Fibroblast of upper back skin (primary cell): ENCODE measurements around the gene MRPS35.
A peak's percentile ranks its signal among the peaks of the same experiment; 100 is the strongest.
"Not testable (repeated sequence)": the region's sequence is repeated elsewhere in the genome, so short reads cannot be mapped to it uniquely, and the experiment has no call there.

Experiments used
- DNase-seq: peaks from one replicate; pipeline ENCODE4 v3.0.0-alpha.2; 2013

MRPS35 gene

DNA sequence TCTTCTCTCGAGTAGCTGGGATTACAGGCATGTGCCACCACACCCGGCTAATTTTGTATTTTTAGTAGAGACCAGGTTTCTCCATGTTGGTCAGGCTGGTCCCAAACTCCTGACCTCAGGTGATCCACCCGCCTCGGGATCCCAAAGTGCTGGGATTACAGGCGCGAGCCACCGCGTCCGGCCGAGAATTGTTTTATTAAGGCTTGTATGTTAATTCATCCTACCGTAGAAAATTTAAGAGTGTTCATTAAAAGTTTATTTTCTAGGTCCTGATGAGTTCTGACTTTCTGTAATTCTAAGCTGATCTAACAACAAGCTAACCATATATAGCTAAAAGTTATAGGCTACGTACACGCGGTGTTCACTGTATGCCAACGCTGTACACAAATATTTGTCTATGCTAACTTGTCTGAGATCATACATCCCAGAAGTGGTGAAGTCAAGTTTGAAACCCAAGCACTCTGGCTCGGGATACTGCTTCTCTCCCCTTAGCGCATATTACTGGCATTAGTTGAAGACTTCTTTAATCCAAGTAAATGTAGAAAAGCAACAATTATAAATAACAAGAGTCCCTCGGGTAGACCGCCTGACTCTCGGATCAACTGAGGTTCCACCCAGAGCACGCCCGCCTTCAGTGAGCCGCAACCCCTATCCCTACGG lies 570 bp upstream of the MRPS35 start:
- peak; percentile 56 for DNase-seq

- DNase-seq: no peak
These were observed 668 bp downstream of the MRPS35 start for GRCh38 chr12:27711317-27711682.

- DNase-seq: no peak
These were observed 1.3 kb downstream of the MRPS35 start for GRCh38 chr12:27711967-27712366.

- no peak for DNase-seq
These were observed 12.6 kb downstream of the MRPS35 start for GRCh38 chr12:27723212-27723611.

DNA sequence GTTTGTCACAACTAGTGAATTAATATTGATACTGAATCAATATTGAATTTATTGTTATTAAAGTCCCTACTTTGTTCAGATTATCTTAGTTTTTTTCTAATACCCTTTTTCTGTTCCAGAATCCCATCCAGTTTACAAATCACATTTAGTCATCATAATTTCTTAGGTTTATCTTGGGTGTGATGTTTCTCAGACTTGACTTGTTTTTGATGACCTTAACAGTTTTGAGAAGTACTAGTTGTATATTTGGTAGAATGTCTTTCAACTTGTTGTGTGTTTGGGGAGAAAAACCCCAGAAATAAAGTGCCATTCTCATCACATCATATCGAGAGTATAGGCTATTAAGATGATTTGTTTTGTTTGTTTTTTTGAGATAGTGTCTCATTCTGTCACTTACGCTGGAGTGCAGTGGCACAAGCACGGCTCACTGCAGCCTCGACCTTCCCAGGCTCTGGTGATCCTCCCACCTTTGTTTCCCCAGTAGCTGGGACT lies 19.5 kb downstream of the MRPS35 start:
- DNase-seq: no peak

- no peak for DNase-seq
These were observed 21.6 kb downstream of the MRPS35 start for GRCh38 chr12:27732281-27732680.

- DNase-seq: peak; percentile 33
These were observed 22.5 kb downstream of the MRPS35 start for GRCh38 chr12:27733052-27733656.

GRCh38 chr12:27733791-27734190 lies 23.2 kb downstream of the MRPS35 start:
- DNase-seq: no peak

- DNase-seq: not testable (repeated sequence)
These were observed 23.7 kb downstream of the MRPS35 start for GRCh38 chr12:27734321-27734720.

GRCh38 chr12:27743601-27744000 lies 33.0 kb downstream of the MRPS35 start:
- DNase-seq: no peak

DNA sequence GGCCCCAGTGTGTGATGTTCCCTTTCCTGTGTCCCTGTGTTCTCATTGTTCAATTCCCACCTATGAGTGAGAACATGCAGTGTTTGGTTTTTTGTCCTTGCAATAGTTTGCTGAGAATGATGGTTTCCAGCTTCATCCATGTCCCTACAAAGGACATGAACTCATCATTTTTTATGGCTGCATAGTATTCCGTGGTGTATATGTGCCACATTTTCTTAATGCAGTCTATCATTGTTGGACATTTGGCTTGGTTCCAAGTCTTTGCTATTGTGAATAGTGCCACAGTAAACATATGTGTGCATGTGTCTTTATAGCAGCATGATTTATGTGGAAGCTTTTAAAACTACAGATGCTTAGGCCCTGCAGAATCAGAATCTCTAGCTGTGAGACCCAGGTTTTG lies 35.1 kb downstream of the MRPS35 start:
- not testable (repeated sequence) for DNase-seq

DNA sequence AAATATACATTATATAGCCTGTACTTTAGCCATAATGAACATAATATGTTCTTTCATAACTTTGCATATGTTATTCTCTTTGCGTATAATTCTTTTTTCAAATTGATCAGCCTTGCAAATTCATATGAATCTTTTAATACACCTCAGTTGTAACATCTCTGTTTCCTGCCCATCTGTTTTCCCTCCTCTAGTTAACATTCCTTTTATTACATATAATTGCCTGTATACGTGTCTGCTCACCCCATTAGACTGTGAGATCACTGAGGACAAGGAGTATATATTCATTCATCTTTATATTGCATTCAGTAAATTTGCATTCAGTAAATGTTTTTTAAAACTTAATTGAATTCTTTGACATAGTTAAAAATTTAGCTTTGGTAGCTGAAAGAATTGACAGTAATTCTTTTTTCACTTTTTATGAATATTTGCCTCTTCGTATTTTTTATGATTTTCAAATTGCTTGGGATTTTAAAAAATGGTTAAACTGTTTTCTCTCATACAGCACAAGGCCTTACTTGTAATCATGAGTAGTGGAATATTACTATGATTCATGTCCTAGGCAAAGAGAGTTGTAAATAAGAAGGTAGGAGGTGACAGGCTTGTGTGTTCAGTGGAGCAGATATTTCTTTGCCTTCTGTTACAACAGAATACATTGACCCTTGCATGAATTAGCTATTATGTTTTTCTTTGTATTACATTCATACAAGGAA lies 36.6 kb downstream of the MRPS35 start:
- DNase-seq: no peak

DNA sequence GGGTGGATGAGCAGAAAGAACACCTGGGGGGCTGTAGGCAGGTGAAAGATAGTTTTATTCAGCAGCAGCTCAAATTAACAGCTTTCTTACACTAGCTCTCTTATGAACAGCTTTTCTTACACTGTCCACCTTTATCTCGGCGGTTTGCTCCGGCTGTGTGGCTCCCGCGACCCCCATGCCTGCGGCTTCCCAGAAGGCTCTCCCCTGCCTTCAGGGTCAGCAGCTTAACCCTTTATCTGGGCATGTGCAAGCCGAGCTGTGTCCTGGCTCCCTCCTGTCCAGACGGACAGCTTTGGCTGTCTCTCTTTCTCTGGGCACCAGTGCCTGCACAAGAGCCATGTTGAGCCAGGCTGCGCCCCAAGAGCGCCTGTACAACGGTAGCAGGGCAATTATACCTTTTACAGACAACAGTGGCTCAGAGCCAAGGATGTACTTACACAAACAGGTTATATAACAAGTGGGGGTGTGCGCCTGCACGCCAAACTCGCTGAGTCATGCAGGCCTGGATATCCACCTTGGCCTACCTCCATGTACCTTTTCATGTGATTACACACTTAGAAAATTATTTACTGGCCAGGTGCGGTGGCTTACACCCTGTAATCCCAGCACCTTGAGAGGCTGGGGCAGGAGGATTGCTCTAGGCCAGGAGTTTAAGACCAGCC lies 40.9 kb downstream of the MRPS35 start:
- no peak for DNase-seq

- DNase-seq: no peak
These were observed 44.2 kb downstream of the MRPS35 start for GRCh38 chr12:27754795-27755194.

GRCh38 chr12:27756670-27757195 lies 46.1 kb downstream of the MRPS35 start:
- no peak for DNase-seq

GRCh38 chr12:27762757-27763156 lies 52.1 kb downstream of the MRPS35 start:
- DNase-seq: no peak

GRCh38 chr12:27766587-27766986 lies 56.0 kb downstream of the MRPS35 start:
- DNase-seq: no peak

DNA sequence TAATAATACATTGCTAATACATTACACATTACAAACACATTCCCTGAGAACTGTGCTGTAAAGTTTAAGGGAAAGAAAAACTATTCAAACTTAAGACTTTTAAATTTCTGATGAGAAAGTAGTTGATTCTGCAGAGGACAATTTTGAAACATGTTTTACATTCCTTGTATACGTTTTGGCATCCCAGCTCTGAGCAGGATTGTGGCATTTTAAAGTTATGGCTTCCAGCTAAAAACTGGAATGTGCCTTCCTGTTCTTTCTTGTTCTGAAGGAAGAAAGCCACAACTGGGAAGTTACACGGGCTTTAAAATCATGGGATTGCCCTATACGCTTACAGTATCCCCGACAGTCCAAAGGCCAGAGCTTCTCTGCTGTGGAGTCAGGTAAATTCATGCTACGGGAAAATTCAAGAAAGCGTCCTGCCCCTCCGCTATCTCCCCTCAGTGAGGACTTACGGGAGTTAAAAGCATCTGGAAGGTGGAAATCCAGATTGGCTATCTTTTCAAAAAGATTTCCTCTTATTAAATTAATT lies 58.6 kb downstream of the MRPS35 start:
- peak; percentile 34 for DNase-seq

- DNase-seq: no peak
These were observed 61.1 kb downstream of the MRPS35 start for GRCh38 chr12:27771481-27772327.

GRCh38 chr12:27772328-27773049 lies 61.9 kb downstream of the MRPS35 start:
- peak; percentile 16 for DNase-seq

GRCh38 chr12:27777141-27777540 lies 66.5 kb downstream of the MRPS35 start:
- no peak for DNase-seq
